Measurements from ENCODE around the gene NPHP4.

- no peak for TF ChIP-seq EZH2 (IDR thresholded peaks at IDR 0.05; ENCODE audit: borderline replicate concordance, low read length)
- TF ChIP-seq, protein P1, sequence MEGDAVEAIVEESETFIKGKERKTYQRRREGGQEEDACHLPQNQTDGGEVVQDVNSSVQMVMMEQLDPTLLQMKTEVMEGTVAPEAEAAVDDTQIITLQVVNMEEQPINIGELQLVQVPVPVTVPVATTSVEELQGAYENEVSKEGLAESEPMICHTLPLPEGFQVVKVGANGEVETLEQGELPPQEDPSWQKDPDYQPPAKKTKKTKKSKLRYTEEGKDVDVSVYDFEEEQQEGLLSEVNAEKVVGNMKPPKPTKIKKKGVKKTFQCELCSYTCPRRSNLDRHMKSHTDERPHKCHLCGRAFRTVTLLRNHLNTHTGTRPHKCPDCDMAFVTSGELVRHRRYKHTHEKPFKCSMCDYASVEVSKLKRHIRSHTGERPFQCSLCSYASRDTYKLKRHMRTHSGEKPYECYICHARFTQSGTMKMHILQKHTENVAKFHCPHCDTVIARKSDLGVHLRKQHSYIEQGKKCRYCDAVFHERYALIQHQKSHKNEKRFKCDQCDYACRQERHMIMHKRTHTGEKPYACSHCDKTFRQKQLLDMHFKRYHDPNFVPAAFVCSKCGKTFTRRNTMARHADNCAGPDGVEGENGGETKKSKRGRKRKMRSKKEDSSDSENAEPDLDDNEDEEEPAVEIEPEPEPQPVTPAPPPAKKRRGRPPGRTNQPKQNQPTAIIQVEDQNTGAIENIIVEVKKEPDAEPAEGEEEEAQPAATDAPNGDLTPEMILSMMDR (IDR thresholded peaks at IDR 0.05; ENCODE audit: low read length) = no peak
These were observed 110.6 kb downstream of the NPHP4 start for GRCh38 chr1:5881526-5882222.

Measured in OCI-LY1 (cell line).